NCI-H1105 treated with DMSO at 0.1 percent for 48 hours (cell line): ENCODE measurements around the gene CD302.
"Not testable (repeated sequence)": the region's sequence is repeated elsewhere in the genome, so short reads cannot be mapped to it uniquely, and the experiment has no call there.

Experiments
- DNase-seq: peaks from one replicate; lab custom pipeline; 2025; lab: John Stamatoyannopoulos, UW

Gene CD302

DNA sequence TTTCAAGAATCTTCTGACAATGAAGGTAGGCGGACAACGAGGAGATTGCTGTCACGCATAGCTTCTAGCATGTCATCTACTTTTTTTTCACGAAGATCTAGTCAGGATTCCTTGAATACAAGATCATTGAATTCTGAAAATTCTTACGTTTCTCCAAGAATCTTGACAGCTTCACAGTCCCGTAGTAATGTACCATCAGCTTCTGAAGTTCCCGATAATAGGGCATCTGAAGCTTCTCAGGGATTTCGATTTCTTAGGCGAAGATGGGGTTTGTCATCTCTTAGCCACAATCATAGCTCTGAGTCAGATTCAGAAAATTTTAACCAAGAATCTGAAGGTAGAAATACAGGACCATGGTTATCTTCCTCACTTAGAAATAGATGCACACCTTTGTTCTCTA, 49.9 kb downstream of the CD302 start:
- DNase-seq = no peak

DNA sequence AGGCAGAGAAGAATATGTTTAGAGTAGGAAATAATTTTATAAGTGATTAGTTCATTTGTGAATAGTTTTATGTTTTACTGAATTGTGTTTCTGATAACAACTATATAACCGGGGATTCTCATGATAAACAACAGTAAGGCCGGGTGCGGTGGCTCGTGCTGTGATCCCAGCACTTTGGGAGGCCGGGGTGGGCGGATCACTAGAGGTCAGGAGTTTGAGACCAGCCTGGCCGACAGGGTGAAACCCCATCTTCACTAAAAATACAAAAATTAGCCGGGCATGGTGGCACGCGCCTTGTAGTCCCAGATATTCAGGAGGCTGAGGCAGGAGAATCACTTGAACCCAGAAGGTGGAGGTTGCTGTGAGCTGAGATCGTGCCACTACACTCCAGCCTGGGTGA, 52.8 kb downstream of the CD302 start:
- not testable (repeated sequence) for DNase-seq

DNA sequence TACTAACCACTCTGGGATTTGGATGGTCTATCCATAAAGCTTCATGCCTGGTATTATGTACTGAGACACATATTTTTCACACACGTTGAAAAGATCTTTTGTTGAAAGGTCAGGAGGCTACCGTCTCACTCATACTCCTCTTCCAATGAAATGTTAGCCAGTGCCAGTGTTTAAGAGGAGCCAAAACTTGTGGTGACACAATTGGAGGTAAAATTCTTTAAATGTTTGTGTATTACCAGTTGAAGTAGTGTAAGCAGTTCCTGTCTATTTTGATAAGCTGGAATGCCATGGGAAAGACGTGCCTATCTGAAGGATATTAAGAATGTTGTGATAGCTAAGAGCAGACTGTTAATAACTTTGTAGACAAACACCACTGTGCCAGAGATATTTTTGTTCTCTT, 53.6 kb downstream of the CD302 start:
- DNase-seq = no peak

DNA sequence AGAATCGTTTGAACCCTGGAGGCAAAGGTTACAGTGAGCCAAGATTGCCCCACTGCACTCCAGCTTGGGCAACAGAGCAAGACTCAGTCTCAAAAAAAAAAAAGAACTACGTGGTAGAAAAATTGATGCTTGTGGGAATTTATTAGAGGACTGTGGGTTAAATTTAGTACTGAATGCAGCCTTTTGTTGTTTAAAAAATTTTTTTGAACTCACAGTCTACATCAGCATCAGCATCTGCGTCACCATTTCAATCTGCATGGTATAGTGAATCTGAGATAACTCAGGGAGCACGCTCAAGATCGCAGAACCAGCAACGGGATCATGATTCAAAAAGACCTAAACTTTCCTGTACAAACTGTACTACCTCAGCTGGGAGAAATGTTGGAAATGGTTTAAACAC, 55.2 kb downstream of the CD302 start:
- no peak for DNase-seq

DNA sequence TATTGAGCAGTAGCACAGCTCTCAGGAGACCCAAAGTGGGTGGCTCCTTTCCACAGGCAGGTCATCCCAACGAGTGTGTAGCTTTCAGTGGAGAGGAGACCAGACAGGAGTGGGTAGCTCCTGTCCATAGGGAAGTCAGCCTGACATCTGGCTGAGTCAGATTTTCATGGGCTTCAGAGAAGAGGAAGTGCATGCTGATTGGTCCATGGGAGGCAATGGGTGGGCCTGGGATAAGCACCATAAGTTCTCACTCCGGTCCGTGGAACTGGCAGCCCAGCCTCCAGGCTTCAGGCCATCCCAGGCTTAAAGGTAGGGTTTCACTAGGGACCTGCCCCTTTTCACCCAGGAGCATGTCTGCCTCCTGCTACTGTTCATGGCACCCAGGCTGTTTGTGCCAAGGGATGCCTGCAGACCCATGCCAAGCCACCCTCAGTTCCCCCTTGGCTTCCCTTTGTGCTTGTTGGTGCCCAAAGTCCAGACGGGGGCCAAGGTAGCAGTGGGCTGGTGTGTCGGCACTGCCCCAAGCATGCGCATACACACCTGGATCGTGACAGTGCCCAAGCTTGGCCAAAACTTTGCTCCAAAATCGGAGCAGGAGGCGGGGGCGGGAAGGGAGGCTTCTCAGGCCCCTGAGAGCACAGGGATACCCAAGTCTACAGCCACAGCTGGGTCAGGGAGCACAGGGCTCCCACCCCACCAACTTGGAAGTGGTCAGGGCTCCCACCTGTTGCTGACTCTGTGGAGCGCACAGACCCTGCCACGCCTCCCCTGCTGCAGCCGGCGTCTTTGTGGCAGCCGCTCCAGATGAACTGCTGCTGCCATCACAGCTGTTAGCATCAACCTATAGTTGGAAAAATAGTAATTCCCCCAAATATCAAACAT, 59.3 kb downstream of the CD302 start:
- DNase-seq = no peak

DNA sequence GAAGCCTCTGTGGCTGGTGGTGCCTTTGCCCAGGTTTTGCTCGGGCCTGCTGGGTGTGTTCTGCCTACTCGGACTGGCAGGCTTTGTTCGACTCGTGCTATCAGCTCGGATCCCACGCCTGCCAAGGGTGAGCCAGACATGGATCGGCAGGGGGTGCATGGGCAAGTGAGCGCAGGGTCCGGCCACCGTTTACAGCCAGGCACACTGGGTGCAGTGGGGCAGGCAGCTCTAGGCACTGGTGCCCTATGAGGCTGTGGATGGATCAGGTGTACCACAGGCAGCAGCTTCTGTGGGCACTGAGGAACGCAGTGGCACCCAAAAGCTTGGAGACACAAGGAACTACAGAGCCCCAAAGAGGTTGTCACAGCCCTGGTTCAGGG, 60.1 kb downstream of the CD302 start:
- no peak for DNase-seq

DNA sequence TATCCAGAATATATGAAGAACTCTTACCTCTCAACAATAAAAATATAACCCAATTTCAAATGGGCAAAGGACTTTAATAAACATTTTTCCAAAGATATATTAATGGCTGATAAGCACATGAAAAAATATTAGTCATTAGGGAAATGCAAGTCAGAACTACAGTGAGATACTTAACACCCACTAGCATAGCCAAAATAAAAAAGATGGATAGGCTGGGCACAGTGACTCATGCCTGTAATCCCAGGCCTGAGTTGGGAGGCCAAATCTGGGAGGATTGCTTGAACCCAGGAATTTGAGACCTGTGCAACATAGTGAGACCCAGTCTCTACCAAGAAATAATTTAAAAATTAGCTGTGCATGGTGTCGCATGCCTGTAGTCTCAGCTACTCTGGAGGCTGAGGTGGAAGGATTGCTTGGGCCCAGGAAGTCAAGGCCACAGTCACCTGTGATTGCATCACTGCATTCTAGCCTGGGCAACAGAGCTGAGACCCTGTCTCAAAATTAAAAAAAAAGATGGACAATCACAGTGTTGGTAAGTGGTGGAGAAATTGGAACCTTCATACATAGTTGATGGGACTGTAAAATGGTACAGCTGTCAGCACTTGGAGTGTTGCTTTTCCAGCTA, 60.6 kb downstream of the CD302 start:
- DNase-seq = no peak

DNA sequence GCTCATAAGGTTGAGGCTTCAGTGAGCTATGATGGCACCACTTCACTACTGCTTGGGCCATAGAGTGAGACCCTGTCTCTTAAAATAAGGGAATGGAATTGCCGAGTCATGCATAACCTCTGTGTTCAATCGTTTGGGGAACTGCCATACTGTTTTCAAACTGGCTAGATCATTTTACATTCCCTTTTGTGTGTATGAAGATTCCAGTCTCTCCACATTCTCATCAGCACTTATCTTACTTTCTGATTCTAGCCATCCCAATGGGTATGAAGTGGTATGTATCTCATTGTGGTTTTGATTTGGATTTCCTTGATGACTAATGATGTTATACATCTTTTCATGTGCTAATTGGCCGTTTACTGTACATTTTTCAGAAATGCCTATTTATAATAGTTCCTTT, 62.0 kb downstream of the CD302 start:
- no peak for DNase-seq

DNA sequence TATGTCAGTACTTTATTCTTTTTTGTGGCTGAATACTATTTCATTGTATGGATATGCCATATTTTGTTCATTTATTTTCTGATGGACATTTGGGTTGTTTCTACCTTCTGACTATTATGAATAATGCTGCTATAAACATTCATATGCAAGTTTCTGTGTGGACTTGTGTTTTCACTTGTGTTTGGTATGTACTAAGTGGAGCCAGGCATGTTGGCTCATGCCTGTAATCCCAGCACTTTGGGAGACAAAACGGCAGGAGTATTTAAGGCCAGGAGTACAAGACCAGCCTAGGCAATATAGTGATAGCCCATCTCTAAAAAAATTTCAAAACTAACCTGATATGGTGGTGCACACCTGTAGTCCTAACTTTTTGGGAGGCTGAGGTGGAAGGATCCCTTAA, 62.4 kb downstream of the CD302 start:
- no peak for DNase-seq

DNA sequence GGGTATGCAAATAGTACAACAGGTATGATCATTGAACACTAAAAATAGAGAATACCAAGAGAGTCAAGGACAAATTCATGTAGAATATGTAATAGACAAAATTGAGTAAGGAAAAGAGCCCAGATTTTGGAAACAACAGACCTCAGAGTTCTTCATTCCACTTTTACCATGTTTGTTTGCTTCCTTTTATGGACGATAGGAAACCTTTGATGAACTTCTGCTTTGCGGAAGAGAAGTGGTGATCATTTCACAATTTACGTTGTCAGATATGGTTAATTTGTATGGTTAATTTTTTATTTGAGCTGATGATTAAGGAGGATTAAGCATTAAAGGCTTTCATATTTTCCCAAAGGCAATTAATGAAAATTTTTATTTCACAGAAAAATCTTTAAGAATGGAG, 69.4 kb downstream of the CD302 start:
- no peak for DNase-seq

DNA sequence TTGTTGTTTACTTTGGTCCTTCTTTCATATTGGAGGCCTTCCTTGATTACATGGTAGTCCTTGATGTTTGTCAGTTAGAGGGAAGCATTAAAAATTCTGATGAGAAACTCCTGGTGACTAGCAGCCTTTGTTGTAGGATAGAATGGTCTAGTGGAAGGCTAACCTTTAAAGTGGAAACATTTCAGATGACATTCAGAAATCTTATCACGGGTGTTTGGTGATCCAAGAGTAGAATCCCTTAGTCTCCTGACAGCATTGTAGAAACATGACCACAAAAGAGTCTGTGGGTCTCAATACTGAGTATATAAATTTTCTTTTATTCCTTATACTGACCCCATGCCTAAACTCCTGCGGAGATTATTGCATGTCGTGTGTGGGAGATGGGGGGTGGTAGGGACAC, 72.3 kb downstream of the CD302 start:
- no peak for DNase-seq

DNA sequence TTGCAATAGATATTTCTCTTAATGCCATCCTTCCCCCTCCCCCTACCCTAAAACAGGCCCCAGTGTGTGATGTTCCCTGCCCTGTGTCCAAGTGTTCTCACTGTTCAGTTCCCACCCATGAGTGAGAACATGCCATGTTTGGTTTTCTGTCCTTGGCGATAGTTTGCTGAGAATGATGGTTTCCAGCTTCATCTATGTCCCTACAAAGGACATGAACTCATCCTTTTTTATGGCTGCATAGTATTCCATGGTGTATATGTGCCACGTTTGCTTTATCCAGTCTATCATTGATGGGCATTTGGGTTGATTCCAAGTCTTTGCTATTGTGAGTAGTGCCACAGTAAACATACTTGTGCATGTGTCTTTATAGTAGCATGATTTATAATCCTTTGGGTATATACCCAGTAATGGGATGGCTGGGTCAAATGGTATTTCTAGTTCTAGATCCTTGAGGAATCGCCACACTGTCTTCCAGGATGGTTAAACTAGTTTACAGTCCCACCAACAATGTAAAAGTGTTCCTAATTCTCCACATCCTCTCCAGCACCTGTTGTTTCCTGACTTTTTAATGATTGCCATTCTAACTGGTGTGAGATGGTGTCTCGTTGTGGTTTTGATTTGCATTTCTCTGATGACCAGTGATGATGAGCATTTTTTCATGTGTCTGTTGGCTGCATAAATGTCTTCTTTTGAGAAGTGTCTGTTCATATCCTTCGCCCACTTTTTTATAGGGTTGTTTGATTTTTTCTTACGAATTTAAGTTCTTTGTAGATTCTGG, 73.0 kb downstream of the CD302 start:
- not testable (repeated sequence) for DNase-seq

DNA sequence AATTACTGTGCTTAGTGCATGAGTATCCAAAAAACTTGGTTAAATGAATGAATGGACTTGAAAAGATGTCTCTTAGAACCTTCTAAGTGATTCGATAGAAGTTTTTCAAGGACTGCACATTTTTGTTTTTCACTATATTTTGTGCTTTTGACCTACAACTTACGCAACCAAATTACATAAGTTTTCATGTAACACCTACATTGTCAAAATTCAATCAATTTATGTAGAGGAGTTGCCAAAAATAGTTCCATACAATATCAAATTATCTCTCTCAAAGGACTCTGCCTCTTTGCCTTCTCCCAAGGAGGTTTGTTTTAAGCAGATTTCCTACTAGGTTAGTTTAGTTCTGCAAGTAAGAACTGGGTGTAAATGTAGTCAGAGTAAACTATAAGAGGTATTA, 75.4 kb downstream of the CD302 start:
- no peak for DNase-seq

DNA sequence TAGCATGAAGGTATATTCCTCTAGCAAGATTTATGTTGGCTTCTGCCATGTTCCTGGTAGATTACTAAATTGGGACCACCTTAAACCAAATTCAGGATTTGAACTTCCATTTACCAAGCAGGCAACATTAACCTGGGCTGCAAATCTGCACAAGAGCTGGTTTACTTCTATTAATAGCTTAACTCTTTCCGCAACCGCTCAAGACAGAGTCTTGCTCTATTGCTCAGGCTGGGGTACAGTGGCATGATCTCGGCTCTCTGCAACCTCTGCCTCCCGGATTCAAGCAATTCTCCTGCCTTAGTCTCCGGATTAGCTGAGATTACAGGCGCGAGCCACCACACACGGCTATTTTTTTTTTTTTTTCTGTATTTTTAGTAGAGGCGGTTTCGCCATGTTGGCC, 77.3 kb downstream of the CD302 start:
- DNase-seq = no peak
